Activated CD4-positive, alpha-beta T cell treated with anti-CD3 and anti-CD28 coated beads, Interleukin-2, amount 50 U/mL, for 48 hours (primary cell): ENCODE measurements around the gene FGD2.

Experiments used
- DNase-seq, 2 experiments: peaks; one replicate each; pipeline ENCODE4 v3.0.0-alpha.2; 2020

The FGD2 gene

GRCh38 chr6:36970892-36971842 lies 34.3 kb upstream of the FGD2 start:
- DNase-seq, result no peak

- no peak for DNase-seq
Observed at GRCh38 chr6:36971921-36972673, 33.4 kb upstream of the FGD2 start.

- no peak for DNase-seq
Observed at GRCh38 chr6:36973190-36973589, 32.3 kb upstream of the FGD2 start.

- no peak for DNase-seq
Observed at GRCh38 chr6:36973647-36974046, 31.8 kb upstream of the FGD2 start.

- no peak for DNase-seq
Observed at GRCh38 chr6:36975231-36976006, 30.0 kb upstream of the FGD2 start.

GRCh38 chr6:36976007-36976264 lies 29.5 kb upstream of the FGD2 start:
- DNase-seq, result no peak

GRCh38 chr6:36976509-36976908 lies 28.9 kb upstream of the FGD2 start:
- DNase-seq, result no peak

- no peak for DNase-seq
Observed at GRCh38 chr6:36976931-36977330, 28.5 kb upstream of the FGD2 start.

- DNase-seq, result no peak
Observed at GRCh38 chr6:36977470-36977941, 27.9 kb upstream of the FGD2 start.

GRCh38 chr6:36978421-36979346 lies 26.8 kb upstream of the FGD2 start:
- no peak for DNase-seq

- DNase-seq, result no peak
Observed at GRCh38 chr6:36979347-36979742, 26.1 kb upstream of the FGD2 start.

- no peak for DNase-seq
Observed at GRCh38 chr6:36980129-36980528, 25.3 kb upstream of the FGD2 start.

- no peak for DNase-seq
Observed at GRCh38 chr6:36980876-36981619, 24.4 kb upstream of the FGD2 start.

GRCh38 chr6:36983538-36983937 lies 21.9 kb upstream of the FGD2 start:
- no peak for DNase-seq

GRCh38 chr6:36984581-36985416 lies 20.7 kb upstream of the FGD2 start:
- peak; percentile 65 to 72 for DNase-seq

- DNase-seq, result no peak
Observed at GRCh38 chr6:36985417-36985807, 20.0 kb upstream of the FGD2 start.

GRCh38 chr6:36985808-36986703 lies 19.4 kb upstream of the FGD2 start, which contains the start of gene MTCH1:
Gene MTCH1 (minus strand): TSS chr6:36986196. CDS start chr6:36986173, 23 bp downstream.
- DNase-seq, result peak; percentile 82 to 85

- no peak for DNase-seq
Observed at GRCh38 chr6:36986704-36987047, 18.8 kb upstream of the FGD2 start.

GRCh38 chr6:36989264-36989663 lies 16.2 kb upstream of the FGD2 start:
- no peak for DNase-seq
